HG03060 (cell line): ENCODE measurements around the gene EXOC2.

Source experiments
- ATAC-seq: cut with Tn5 transposase; IDR thresholded peaks from one replicate; pipeline ENCODE4 v1.9.1; 2021; ENCODE audit warnings: low read depth, moderate number of reproducible peaks; ENCODE audit not compliant: unreplicated experiment

Gene EXOC2

DNA sequence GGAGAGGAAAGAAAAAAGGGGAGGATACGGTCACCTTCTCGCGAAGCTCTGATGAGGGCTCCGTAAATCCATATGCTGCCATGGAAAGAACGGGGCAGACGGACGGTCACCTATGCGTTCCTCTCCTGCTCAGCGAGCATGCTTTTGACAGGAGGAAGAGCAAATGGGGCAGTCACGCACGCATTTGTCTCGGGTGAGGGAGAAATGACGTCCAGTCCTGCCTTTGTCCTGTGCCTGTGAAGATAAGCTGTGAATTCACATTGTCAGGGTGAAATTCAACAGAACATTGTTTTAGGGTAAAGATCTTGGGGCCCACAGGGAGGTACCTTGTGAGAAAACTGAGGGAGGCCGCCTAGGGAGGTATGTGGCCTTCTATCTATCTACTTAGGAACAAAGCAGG lies 217.6 kb downstream of the EXOC2 start:
- ATAC-seq = no peak

DNA sequence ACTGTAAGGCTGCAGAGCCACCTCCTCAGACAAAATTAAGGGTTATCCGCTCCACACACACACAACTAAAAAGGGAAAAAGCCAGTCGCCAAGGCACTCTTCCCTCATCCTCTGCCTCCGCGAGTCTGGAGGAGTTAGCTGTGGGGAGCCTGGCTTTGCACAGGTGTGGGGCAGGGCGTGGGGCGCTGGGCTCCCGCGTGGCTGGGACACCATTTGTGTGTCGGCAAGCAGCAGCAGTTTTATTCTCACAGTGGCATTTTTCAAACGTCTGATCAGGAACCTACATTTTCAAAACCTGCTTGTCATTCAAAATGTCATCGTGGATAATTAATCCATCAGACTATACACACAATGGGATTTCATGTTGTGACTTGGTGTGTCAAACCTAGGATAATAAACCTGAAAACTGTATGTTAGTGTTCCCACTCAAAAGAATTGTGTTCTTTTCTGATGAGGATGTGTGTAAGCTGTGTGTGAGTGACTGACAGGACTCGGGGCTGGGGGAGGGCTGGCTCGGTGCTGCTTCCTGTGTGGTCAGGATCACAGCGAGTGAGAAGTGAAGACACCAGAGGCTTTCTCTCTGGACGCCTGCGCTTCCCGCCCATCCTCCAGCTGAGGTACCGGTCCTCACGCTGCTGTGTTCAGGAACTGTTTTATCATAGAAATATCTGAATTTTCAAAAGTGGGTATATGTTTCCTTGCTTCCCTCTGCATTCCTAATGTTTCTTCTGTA lies 218.3 kb downstream of the EXOC2 start:
- ATAC-seq = no peak

DNA sequence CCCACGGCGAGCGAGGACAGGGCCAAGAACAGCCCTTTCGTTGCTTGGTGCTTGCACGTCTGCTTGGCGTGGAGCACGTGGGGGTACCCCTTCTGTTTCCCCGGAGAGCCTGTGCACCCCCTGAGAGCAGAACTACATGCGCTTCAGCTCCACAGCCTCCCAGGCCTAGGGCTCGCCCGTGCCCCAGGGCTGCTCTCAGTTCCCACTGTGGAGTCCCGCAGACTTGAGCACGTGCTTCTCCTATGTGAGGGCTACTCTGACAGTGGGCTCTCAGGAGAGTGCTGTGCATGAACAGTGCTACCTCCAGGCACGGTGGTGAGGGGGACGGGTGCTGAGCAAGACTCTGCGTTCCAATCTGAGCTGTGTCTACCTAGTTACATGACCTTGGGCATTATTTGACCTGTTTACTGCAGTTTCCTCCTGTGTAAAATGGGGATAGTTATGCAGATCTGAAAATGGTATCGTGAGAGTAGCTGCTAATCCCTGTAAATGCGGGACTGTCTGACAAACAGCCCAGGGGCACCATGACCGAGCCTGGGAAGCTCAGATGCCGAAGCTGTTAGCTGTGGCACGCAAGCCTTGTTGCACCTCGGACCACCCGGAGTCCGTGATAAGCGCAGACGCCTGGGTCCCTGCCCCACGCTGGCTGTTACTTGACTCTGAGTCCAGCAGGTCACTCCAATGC lies 219.0 kb downstream of the EXOC2 start:
- ATAC-seq = no peak

DNA sequence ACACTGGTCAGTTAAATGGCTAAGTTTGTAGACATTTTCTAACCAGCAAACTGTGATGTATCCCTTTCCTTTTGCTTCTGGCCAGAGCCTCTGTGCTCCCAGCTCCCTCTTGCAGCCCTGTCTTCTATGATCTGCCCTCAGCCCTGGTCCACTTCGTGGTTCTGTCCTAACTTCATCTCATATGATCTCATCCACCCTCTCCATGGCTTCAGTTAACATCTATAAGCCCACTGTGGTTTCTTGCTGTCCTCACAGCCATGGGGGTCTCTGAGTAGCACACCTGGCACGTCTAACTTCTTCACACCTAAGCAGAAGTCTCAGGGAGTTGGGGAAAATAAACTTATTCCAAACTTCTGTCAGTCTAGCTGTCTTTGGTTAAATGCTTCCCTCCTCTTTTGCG lies 219.6 kb downstream of the EXOC2 start:
- no peak for ATAC-seq

DNA sequence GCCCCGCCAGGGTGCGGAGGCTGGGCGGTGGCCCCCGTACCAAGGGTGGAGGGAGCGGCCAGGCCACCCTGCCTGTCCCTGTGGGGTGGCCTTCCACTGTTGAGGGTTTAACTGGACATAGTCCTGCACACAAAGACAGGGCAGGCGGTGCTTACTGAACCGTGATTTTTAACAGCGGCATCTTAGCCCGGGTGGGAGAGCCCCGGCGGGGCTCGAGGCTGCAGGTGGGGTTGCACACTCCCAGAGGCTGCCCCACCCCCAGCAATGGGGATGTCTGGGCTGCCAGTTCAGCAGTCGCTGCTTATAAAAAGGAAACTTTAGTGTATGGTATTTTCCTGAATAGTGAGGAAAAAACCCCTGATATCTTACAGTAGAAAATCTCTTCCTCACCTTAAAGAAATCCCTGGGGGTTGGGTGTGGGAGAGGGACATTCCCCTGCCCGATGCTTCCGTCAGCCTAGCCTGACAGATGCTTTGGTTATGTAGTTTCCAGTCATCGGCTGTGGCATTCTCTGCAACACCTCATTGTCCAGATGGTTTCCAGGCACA lies 222.0 kb downstream of the EXOC2 start:
- no peak for ATAC-seq

DNA sequence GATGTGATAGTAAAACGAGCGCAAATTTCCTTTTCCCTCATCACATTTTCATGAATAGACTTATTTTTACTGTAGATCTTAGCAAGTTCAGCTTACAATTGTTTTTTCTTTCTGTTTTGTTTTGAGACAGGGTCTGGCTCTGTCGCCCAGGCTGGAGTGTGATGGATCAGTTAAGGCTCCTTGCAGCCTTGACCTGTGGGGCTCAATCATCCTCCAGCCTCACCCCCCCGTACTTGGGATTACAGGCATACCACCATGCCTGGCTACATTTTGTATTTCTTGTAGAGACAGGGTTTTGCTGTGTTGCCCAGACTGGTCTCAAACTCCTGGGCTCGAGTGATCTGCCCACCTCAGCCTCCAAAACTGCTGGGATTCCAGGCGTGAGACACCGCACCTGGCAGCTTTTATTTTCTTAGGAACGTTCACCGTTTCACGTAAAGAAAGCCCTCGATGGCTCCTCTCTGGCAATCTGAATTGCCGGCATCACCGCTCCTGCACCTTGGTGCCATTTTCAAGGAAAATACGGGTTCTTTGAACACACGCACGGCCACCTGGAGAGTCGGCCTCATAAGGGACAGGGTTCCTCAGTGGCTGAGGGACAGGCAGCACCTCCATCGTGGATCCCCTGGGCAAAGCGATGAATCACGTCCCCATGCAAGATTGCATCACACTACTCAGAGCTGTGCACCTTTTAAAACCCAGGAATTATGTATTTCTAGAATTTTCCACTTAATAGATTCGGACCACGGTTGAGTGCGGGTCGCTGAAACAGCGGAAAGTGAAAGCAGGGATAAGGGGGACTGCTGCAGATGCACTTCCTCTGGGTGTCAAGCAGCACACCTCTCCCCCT lies 222.7 kb downstream of the EXOC2 start:
- no peak for ATAC-seq

DNA sequence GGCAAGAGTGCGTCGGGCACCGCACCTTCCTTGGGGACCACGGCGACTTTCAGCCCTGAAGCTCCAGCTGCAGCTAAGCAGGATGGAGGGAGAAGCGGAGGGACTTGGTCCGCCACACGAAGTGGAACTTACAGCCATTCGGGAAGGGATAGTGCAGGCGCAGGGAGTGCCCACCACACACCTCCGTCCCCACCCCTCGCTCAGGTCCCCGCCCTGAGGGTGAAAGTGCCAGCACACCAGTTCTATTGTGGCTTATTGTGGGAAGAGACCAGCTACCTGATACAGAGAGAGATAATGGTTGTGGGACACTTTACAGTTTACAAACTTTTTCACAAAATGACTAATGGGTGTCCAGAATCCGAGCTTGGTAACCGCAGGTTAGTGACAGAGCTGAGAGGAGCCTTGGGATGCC lies 225.3 kb downstream of the EXOC2 start:
- no peak for ATAC-seq

DNA sequence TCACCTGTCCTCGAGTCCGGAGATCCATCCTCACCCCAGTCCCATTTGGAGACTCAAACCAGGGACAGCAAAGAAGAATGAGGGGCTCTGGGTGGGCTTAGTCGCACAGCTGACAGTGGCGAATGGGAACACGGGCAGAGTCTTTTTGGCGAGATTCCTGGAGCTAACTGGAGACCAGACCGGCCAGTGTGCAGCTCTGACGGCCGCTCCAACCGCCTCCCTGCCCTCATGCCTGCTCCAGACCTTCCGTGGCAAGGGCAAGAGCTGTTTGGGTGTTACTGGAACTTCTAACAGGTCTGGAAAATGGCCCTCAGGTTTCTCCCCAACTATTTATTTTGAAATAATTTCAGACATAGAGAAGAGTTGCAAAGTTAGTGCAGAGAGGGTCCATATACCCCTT lies 225.8 kb downstream of the EXOC2 start:
- ATAC-seq = no peak

DNA sequence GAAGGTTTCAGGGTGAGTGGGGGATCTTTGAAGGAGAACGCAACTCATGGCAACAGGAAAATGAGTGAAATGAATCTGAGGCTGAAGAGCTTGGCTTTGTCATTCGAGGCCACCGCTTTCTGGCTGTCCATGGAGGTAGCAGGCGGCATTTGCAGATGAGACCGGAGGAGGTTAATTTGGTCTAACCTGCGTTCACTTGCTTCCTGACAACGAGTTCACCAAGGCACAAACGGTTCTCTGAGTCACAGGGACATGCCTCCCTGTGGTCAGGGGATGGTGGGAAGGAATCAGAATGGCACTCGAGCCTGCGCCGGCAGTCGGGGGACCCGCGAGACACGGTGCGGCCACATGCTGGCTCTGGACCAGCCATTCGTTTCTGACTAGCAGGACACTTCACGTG lies 226.4 kb downstream of the EXOC2 start:
- ATAC-seq = no peak

DNA sequence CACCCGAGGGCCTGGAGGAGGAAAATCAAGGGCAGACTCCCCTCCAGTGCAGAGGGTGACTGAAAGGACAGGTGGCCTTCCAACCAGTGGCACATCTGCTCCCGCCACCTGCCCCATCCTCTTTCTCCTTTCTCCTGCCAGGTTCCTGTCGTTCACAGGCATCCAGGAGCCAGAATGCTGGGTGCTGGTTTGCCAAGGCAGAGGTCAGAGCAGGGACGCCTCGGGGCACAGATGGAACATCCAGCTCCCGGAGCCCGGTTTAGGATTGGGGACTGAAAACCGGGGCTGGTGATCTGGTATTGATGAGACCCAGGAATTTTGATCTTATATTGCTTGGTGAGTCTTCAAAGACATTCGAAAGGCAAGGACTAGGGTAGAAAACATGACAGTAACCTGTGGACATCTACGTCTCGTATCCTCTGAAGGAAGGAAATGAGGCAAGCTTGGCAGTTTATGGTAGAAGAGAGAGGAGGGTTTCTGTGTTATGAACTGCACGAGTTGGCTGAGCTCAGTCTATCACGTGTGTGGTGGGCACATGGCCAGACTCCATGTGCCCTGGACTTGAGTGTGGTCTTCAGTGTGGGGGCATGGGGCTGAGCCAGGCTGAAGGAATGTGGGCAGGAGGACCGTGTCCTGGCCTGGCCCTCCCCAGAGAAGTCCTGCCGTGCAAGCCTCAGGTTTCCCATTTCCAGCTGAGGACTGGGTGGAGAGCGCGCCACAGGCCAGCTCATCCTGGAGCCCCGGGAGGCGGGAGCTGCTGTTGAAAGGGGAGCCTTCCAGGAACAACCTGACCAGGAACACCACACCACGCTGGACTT lies 227.2 kb downstream of the EXOC2 start:
- no peak for ATAC-seq

DNA sequence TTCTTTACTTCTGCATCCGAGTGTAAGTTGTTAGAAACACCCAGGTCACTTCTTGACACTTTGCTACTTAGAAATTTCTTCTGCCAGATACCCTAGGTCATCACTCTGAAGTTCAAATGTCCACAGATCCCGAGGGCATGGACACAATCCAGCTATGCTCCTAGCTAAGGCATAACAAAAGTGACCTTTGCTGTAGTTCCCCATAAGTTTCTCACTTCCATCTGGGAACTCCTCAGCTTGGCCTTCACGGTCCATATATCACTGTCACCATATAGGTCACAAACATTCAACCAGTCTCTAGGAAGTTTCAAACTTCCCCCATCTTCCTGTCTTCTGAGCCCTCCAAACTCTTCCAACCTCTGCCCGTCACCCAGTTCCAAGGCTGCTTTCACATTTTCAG lies 236.1 kb downstream of the EXOC2 start:
- no peak for ATAC-seq

DNA sequence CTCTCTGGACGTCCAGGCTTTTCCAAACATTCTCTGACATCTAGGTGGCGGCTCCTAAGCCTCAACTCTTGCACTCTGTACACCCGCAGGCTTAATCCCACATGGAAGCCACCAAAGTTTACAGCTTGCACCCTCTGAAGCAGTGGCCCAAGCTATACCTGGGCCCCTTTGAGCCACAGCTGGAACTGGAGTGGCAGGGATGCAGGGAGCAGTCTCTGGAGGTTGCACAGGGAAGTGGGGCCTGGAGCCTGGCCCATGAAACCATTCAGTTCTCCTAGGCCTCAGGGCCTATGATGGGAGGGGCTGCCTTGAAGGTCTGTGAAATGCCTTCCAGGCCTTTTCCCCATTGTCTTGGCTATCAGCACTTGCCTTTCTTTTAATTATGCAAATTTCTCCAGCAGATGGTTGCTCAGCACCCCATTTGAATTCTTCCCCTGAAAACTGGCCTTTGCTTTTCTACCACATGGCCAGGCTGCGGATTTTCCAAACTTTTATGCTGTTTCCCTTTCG lies 236.5 kb downstream of the EXOC2 start:
- no peak for ATAC-seq

DNA sequence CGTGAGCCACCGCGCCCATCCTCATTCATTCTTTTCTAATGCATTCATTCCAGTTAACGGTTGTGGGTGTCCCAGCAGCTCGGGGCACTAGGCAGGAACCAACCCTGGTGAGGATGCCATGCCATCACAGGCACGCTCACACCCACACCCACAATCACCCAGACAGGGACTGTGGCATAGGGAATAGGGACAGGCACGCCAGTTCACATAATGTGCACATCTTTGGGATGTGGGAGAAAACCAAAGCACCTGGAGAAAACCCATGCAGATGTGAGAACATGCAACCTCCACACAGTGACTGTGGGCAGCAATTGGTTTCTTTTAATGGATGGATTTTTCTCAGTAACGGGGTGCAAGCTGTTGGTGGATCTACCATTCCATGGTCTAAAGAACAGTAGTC lies 237.1 kb downstream of the EXOC2 start:
- ATAC-seq = no peak

DNA sequence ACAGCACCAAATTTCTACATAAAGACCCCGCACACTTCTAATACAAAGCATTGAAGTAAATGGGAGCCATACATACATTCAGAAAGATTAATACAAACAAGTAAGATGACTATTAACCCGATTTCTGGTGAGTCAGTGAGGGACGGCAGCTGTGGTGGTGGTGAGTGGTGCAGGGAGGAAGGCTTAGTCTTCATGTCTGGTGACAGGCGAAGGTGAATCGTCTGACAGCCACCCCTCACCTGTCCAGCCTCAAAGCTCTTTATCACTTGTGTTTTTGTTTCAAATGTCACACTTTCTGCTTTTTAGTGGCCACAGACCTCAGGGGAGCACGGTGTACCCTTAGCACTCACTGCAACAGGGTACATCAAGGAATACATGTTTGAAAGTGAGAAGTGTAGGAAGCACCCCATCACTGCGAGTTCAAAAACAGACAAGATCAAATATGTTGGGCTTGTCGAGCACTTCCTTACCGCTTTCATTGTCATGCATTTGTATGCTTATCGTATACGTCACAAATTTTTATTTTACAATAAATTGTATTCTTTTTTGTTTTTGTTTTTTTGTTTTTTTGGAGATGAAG lies 237.8 kb downstream of the EXOC2 start:
- no peak for ATAC-seq

DNA sequence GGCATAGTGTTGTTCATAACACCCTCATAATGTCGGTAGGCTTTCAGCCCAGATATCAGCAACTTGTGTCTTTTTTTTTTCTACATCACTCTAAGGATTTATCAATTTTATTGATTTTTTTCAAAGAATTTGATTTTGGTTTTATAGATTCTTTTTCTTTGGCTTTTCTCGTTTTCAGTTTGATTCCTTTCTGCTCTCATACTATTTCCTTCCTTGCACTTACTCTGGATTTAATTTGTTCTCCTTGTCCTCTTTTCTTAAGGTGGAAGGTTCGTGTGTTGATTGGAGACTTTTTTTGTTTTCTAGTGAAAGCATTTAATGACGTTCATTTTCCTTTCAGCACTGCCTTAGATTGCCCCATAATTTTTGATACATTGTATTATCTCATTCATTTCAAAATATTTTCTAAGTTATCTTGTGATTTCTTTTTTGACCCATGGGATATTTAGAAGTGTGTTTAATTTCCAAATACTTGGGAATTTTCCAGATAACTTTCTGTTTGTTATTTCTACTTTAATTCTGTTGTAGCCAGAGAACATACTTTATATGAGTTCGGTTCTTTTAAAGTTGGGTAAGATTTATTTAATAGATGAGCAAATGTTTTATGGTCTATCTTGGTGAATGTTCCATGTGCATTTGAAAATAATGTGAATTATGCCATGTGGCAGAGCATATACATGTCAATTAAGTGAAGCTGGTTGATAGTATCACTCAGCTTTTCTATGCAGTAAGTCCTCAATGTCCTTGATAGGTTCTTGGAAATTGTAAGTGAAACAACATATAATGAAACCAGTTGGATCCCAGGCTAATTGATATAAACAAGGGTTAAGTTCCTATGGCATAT lies 238.6 kb downstream of the EXOC2 start:
- no peak for ATAC-seq

DNA sequence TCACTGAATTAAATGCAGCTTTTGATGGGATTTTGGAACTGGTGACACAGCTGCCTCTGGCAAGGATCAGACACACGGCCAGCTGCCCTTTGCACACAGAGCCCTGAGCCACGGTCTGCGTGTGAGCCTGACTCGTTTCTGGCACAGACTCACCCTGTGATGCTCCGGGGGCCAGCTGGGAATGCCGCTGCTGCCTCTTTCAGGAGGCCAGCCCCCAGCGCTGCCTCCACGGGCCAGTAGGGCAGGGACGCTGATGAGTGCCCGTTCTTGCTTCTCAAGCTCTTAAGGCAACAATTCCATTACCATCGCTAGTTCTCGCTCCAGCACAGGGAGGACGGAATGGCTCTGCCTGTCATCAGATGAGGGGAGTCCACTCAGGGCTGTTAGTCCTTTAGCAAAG lies 239.8 kb downstream of the EXOC2 start:
- no peak for ATAC-seq

DNA sequence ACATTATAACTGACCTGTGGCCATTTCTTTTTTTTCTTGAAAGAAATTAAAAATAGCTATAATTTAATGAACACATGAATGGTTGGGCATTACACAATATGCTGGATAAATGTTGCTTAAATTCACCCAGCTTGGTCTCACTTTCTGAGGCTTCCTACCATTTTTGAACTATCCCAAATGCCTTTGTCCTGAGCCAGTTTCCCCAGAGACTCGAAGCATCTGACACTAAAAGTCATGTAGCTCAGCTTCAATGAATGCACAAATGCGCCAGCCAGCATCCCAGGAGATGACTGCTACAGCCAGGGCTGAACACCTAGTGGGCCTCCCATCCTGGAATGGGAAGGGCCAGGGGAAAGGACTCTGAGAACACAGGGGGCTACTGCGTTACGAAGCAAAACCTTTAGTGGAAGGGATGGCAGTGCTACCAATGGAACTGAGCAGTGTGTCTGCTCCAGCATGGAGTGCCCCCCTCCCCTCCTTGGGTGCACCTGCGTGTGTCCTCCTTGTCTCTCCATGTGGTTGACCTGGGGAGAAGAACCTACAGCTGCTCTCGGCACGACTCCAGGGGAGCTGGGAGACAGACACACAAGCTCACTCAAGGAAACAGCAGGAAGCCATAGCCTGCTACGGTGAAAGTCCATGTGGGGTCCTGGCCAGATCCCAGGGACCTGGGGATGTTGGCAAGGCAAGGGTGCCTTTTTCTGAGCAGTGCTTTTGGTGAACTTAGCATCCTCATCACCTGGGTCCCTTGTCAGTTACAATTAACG lies 240.5 kb downstream of the EXOC2 start:
- ATAC-seq = no peak

DNA sequence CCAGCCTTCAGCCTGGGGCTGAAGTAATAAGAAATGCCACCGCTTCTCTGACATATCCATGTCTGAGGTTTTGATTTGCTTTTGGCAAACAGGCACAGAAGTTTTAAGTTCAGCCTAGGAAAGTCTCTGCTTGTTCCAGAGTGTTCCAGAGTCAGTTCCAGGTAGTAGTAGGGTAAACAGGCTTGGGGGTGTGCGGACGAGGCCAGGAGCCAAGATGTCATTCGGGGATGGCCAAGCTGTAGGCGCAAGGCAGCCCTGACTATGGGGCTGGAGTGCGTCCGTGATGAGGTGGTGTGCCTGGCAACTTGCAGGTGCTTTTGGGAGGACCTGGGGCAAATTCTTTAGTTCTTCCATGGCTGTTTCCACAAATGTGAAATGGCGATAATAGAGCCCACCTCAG lies 241.1 kb downstream of the EXOC2 start:
- ATAC-seq = no peak
